Endodermal cell (in vitro differentiated cells): ENCODE results near the gene NAPA. TPM values are rescaled to one million over a fixed set of nuclear protein-coding genes. Genes with fewer than 3 reads are reported as not detected.
A peak's percentile ranks its signal among the peaks of the same experiment; 100 is the strongest.

Experiments used
- DNase-seq: peaks from one replicate; pipeline ENCODE4 v3.0.0-alpha.2; 2017
- H3K27ac ChIP-seq: 2 replicates; pipeline ENCODE4 v1.5.1; 2013; ENCODE audit warnings: mild to moderate bottlenecking, low read depth, low read length, moderate library complexity
- H3K27me3 ChIP-seq: 2 replicates; pipeline ENCODE4 v1.6.1; 2013; ENCODE audit warnings: mild to moderate bottlenecking, low read length, moderate library complexity; ENCODE audit not compliant: insufficient read depth, control insufficient read depth, poor library complexity, severe bottlenecking
- H3K36me3 ChIP-seq: 2 replicates; pipeline ENCODE4 v1.7.0; 2013; ENCODE audit warnings: mild to moderate bottlenecking, low read length, moderate library complexity; ENCODE audit not compliant: control insufficient read depth, insufficient read depth
- H3K4me1 ChIP-seq: one replicate; pipeline ENCODE4 v1.7.0; 2013; ENCODE audit warnings: low read length; ENCODE audit not compliant: control insufficient read depth, insufficient read depth
- H3K4me3 ChIP-seq: 2 replicates; pipeline ENCODE4 v1.5.1; 2013; ENCODE audit warnings: mild to moderate bottlenecking, low read length, moderate library complexity
- H3K9ac ChIP-seq: 2 replicates; pipeline ENCODE4 v1.6.1; 2013; ENCODE audit warnings: mild to moderate bottlenecking, low read length, moderate library complexity; ENCODE audit not compliant: poor library complexity, severe bottlenecking; ENCODE audit errors: extremely low read depth
- H3K9me3 ChIP-seq: 2 replicates; pipeline ENCODE4 v1.6.1; 2013; ENCODE audit warnings: mild to moderate bottlenecking, low read length, moderate library complexity; ENCODE audit not compliant: control insufficient read depth
- H3K27ac Mint-ChIP-seq: 2 replicates; pipeline ENCODE4 v1.8.0; 2020; ENCODE audit warnings: mixed read lengths
- H3K27me3 Mint-ChIP-seq: 2 replicates; pipeline ENCODE4 v1.8.0; 2021; ENCODE audit warnings: mild to moderate bottlenecking, mixed read lengths; ENCODE audit not compliant: insufficient read depth
- H3K36me3 Mint-ChIP-seq: 2 replicates; pipeline ENCODE4 v1.8.0; 2020; ENCODE audit warnings: low read depth, mixed read lengths
- H3K4me1 Mint-ChIP-seq: 2 replicates; pipeline ENCODE4 v1.8.0; 2020; ENCODE audit warnings: mixed read lengths
- H3K4me3 Mint-ChIP-seq: 2 replicates; pipeline ENCODE4 v1.8.0; 2020; ENCODE audit warnings: mild to moderate bottlenecking, moderate library complexity, mixed read lengths
- H3K9me3 Mint-ChIP-seq: 2 replicates; pipeline ENCODE4 v1.8.0; 2020; ENCODE audit warnings: mild to moderate bottlenecking, mixed read lengths
- CTCF ChIP-seq: fragments of 200-600 bp; sonication (generic); conservative IDR thresholded peaks from 2 replicates; pipeline ENCODE4 v1.5.0; 2021; ENCODE audit warnings: antibody characterized with exemption, mild to moderate bottlenecking
- WGBS, 2 experiments: methylation state at CpG; one replicate each; pipeline versions ENCODE4 v1.1.5 to v1.1.7; 2013; ENCODE audit warnings: missing lambda C conversion rate in 2 of 2, mixed read lengths in 1 of 2; ENCODE audit not compliant: insufficient coverage in 1 of 2, insufficient read length in 1 of 2; 5-methylcytosine and 5-hydroxymethylcytosine counted together
- total RNA-seq, 2 donors: library from RNA; stranded (reverse); fragmentation: NEBNext Ultra II Directional in 1 of 2; extraction: Animal tissue kit (Norgen Biotek cat#: 25700) in 1 of 2; gene quantifications; 2 replicates in 1 of 2; 3 replicates in 1 of 2; pipeline ENCODE4 v1.2.1, GENCODE V29; 2021

Gene NAPA
- total RNA-seq, 2 donors from 2014 or later: 66.0 to 73.9 TPM

- no peak for DNase-seq
- Histone ChIP-seq H3K27me3 (no peaks in the 10 kb centered on the region), H3K4me1 (peaks cover 8% of the 10 kb centered on the region), H3K9me3 (no peaks in the 10 kb centered on the region), H3K36me3 (no peaks in the 10 kb centered on the region), H3K9ac (no peak overlapping the region), H3K4me3 (no peak overlapping the region), H3K27ac (no peak overlapping the region)
- TF ChIP-seq CTCF: peak; percentile 29
- WGBS, 2 experiments: 88% methylated on average over 18 to 20 of the region's 20 CpGs
- peaks cover 22% of the 10 kb centered on the region for H3K4me1 Mint-ChIP-seq
- H3K4me3 Mint-ChIP-seq: no peak overlapping the region
- no peak overlapping the region for H3K27ac Mint-ChIP-seq
- H3K9me3 Mint-ChIP-seq: no peaks in the 10 kb centered on the region
- no peaks in the 10 kb centered on the region for H3K27me3 Mint-ChIP-seq
- no peaks in the 10 kb centered on the region for H3K36me3 Mint-ChIP-seq
Measured at GRCh38 chr19:47521473-47522180, 6.8 kb upstream of the NAPA start.

GRCh38 chr19:47520839-47521238, 6.0 kb upstream of the NAPA start:
- H3K27ac ChIP-seq: no peak overlapping the region
- H3K4me3 ChIP-seq: no peak overlapping the region
- no peaks in the 10 kb centered on the region for H3K9me3 Mint-ChIP-seq
- TF ChIP-seq CTCF: no peak
- no peaks in the 10 kb centered on the region for H3K36me3 Mint-ChIP-seq
- no peaks in the 10 kb centered on the region for H3K27me3 Mint-ChIP-seq
- H3K4me1 Mint-ChIP-seq: peaks cover 22% of the 10 kb centered on the region
- no peaks in the 10 kb centered on the region for H3K9me3 ChIP-seq
- peaks cover 8% of the 10 kb centered on the region for H3K4me1 ChIP-seq
- H3K9ac ChIP-seq: no peak overlapping the region
- WGBS, 2 experiments: 91 to 100% methylated on average over 1 to 6 of the region's 6 CpGs
- no peaks in the 10 kb centered on the region for H3K27me3 ChIP-seq
- H3K36me3 ChIP-seq: no peaks in the 10 kb centered on the region
- H3K4me3 Mint-ChIP-seq: no peak overlapping the region
- DNase-seq: no peak
- H3K27ac Mint-ChIP-seq: no peak overlapping the region

- DNase-seq: no peak
Measured at GRCh38 chr19:47520343-47520806, 5.5 kb upstream of the NAPA start.

More at GRCh38 chr19:47520343-47520806, 5.5 kb upstream of the NAPA start:
- Mint-ChIP-seq H3K27me3 (no peaks in the 10 kb centered on the region), H3K4me1 (peaks cover 22% of the 10 kb centered on the region), H3K9me3 (no peaks in the 10 kb centered on the region), H3K4me3 (no peak overlapping the region), H3K27ac (no peak overlapping the region), H3K36me3 (no peaks in the 10 kb centered on the region)
- Histone ChIP-seq H3K9me3 (no peaks in the 10 kb centered on the region), H3K4me1 (peaks cover 8% of the 10 kb centered on the region), H3K36me3 (no peaks in the 10 kb centered on the region), H3K4me3 (no peak overlapping the region), H3K27me3 (no peaks in the 10 kb centered on the region), H3K9ac (no peak overlapping the region), H3K27ac (no peak overlapping the region)
- TF ChIP-seq CTCF: no peak
- WGBS, 2 experiments: 83 to 91% methylated on average over 7 to 10 of the region's 10 CpGs
